Mucosa of stomach (tissue), 1 donor: Measurements from ENCODE around the gene KIRREL3.

Experiments used
- H3K27me3 ChIP-seq: one replicate; pipeline ENCODE4 v1.7.0; 2013; ENCODE audit warnings: mild to moderate bottlenecking, low read length; ENCODE audit not compliant: control insufficient read depth, insufficient read depth
- H3K36me3 ChIP-seq: one replicate; pipeline ENCODE4 v1.7.0; 2013; ENCODE audit warnings: low read length; ENCODE audit not compliant: control insufficient read depth, insufficient read depth
- H3K4me1 ChIP-seq: one replicate; pipeline ENCODE4 v1.7.0; 2013; ENCODE audit warnings: mild to moderate bottlenecking, low read length; ENCODE audit not compliant: control insufficient read depth, insufficient read depth
- H3K4me3 ChIP-seq: one replicate; pipeline ENCODE4 v1.7.0; 2013; ENCODE audit warnings: low read length
- H3K9ac ChIP-seq: one replicate; pipeline ENCODE4 v1.7.0; 2013; ENCODE audit warnings: mild to moderate bottlenecking, low read length, moderate library complexity
- H3K9me3 ChIP-seq: one replicate; pipeline ENCODE4 v1.7.0; 2013; ENCODE audit warnings: mild to moderate bottlenecking, low read length, moderate library complexity; ENCODE audit not compliant: control insufficient read depth
- donor health status: Pancreatic carcinoma.

KIRREL3 gene

DNA sequence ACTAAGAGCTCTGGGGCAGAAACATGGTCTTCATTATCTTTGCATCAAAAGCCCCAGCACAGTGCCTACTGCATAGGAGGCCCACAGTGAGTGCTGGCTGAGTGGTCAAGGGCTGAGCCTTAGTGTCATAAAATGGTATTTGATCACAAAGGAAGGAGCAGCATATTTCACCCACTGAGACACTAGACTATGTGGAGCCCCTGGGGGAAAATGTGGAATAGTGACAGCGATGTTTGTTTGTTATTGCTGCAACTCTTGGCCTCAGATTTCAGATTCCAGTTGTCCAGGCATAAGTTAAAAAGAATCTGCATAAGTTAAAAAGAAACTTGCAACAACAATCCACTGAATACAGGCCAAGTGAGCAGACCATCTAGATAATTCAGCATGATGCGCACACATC, 7.0 kb downstream of the KIRREL3 start:
- no peak overlapping the region for H3K4me3 ChIP-seq
- peaks cover 48% of the 10 kb centered on the region for H3K27me3 ChIP-seq
- H3K4me1 ChIP-seq, result no peaks in the 10 kb centered on the region
- H3K9ac ChIP-seq, result no peak overlapping the region
- no peaks in the 10 kb centered on the region for H3K36me3 ChIP-seq
- no peaks in the 10 kb centered on the region for H3K9me3 ChIP-seq

DNA sequence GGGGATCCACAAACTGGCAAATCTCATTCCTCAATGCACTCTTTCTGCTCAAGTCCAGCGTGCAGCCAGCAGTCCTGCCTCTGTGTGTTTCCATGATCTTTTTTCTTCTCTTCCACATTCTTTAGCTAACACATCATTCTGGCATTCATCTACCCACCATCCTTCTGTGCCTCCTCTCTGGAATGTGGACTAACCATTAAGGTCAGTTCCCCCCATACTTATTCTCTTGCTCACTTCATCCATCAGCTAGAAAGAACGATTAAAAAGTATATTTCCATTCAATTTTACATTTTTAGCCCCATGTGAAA, 7.8 kb downstream of the KIRREL3 start:
- H3K27me3 ChIP-seq, result peaks cover 43% of the 10 kb centered on the region
- H3K36me3 ChIP-seq, result no peaks in the 10 kb centered on the region
- no peaks in the 10 kb centered on the region for H3K4me1 ChIP-seq

DNA sequence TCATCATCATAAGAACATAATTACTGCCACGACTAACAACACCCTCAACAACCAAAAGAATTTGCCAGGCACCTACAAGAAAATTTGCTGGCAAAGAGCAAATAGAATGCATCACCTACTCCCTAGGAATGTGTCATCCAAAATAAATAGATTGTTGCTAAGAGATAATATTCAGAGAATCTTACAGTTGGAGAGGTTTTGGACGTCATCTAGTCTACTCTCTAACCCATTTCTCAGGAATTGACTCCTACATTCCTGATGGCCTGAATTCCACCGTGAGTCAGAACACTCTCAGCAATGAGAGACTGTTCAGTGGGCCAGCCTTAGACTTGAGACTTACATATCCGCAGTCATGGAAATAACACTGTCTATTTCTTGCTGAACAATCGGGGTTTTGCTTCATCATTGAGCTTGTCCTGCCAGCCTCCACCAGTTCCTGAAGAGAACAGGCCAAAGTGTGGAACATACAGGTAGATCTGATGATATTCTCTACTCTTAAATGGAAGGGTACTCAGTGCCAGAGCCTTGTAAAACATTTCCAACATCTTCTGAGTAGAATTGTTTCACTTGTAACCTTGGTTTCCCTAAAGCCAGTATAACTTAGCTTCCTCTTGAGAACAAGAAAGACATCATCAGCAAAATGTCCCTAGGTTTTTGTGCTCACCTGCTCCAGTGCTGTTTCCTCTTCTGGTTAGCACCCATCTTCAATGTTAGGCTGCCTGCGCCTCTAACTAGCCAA, 8.3 kb downstream of the KIRREL3 start:
- H3K4me3 ChIP-seq, result no peak overlapping the region
- peaks cover 41% of the 10 kb centered on the region for H3K27me3 ChIP-seq
- H3K9me3 ChIP-seq, result no peaks in the 10 kb centered on the region
- H3K36me3 ChIP-seq, result no peaks in the 10 kb centered on the region
- no peak overlapping the region for H3K9ac ChIP-seq
- H3K4me1 ChIP-seq, result no peaks in the 10 kb centered on the region

More for the DNA sequence above, 7.8 kb downstream of the KIRREL3 start:
- Histone ChIP-seq H3K9ac (no peak overlapping the region), H3K9me3 (no peaks in the 10 kb centered on the region), H3K4me3 (no peak overlapping the region)

DNA sequence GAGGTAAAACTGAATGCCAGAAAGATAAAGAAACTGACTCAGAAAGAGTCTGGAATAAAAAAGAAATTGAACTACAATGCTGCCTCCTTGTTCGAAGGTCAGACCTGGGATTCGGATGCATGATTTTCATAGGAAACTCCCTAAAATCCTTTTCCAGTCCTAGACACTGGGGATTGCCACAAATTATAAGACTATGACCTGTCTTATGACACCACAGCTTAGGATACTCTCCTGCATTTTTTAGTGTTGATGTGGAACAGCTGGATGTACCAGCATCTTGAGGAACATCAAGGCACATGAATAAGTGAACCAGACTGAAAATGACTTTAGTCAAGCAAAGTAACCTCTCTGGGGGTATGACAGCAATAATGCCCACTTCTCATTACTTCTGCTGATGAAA, 9.0 kb downstream of the KIRREL3 start:
- no peak overlapping the region for H3K9ac ChIP-seq
- peaks cover 35% of the 10 kb centered on the region for H3K27me3 ChIP-seq
- no peaks in the 10 kb centered on the region for H3K36me3 ChIP-seq

DNA sequence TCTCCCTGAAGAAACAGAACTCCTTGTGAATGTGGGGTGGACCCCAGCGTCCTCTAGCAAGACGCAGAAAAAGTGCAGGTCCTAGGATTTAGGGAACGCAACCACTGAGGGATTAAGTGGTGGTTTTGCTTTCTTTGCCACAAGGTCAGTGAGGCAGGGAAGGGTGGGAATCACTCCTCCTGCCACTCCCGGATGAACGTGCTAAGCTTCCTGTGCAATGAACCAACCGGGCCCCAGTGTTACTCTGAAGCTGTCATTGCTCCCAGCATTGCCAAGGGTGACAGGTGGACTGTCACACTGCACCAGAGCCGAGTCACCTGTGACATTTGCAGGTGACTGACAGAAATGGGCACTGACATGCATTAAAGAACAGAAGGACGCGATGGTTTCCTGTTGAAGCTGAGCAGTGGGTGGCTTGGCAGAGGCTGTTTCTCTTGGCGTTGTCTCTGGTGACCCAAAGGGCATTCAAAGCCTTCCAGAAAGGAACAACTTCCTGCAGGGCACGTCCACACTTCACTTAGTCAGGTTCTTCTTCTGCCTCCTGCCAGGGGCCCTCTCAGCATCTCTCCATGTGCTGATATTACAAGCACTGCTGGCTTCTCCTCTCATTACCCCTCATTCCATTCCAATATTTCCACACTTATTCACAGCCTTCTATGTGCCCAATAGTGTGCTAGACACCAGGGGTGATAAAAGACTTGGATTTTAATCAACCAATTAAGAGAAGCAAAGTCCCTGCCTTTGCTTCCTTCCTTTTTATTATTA, 9.7 kb downstream of the KIRREL3 start:
- Histone ChIP-seq H3K9me3 (no peaks in the 10 kb centered on the region), H3K9ac (no peak overlapping the region), H3K36me3 (no peaks in the 10 kb centered on the region), H3K4me1 (no peaks in the 10 kb centered on the region), H3K4me3 (no peak overlapping the region), H3K27me3 (peaks cover 31% of the 10 kb centered on the region)

More for the DNA sequence above, 9.0 kb downstream of the KIRREL3 start:
- H3K4me3 ChIP-seq, result no peak overlapping the region
- H3K4me1 ChIP-seq, result no peaks in the 10 kb centered on the region
- no peaks in the 10 kb centered on the region for H3K9me3 ChIP-seq

DNA sequence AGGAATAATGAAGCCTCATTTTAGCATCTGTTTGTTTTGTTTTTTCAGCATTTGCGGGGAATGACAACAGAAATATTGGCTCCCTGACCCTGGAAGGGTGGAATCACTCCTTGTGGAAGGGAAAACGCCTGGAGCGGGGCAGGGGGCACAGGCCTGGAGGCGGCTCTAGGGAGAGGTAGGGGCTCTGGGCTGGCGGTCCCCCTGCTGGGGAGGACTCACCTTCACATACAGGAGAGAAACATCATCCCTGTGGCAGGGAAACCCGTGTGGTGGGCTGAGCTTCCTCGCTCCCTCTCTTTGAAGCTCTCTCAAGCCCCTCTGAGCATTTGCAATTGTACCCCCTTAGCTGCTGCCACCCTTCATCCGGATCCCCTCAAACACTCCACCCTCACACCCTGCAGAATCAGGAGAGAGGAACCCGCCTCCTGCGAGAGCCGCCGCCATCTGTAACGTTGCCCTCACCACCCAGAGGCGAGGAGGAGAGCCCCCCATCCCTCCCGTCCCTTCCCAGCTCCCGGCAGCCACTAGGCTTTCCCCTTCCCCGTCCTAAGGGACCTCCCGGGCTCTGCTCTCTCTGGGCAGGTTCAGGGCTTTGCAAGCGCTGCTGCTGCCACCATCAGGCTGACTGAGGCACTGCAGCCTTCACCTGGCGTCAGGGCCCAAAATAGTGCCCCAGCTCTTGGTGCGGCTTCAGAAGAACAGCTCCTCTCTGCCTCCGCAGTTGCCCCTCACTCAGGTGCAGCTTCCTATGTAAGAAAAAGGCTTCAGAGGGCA, 10.4 kb downstream of the KIRREL3 start:
- Histone ChIP-seq H3K36me3 (no peaks in the 10 kb centered on the region), H3K4me1 (no peaks in the 10 kb centered on the region), H3K27me3 (peaks cover 28% of the 10 kb centered on the region), H3K9me3 (no peaks in the 10 kb centered on the region), H3K4me3 (no peak overlapping the region), H3K9ac (no peak overlapping the region)

DNA sequence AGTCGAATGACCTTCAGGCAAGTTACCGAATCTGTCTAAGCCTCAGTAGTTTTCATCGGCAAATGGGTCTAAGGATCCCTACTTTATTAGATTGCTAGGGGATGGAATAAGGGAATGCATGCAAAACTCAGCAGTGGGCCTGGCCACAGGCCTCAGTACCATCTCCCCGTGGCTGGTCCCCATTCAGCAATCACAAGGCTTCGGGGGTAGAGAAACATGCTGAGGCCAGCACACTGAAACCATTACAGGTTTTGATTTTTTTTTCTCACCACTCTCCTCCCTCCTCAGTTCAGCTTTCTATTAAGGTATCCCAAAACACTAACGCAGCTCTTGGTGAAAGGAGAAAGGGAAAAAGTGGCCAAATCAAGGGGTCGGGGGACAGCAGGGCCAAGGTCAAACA, 11.9 kb downstream of the KIRREL3 start:
- no peaks in the 10 kb centered on the region for H3K4me1 ChIP-seq
- no peaks in the 10 kb centered on the region for H3K9me3 ChIP-seq
- no peak overlapping the region for H3K4me3 ChIP-seq

GRCh38 chr11:126981635-126982034, 18.9 kb downstream of the KIRREL3 start:
- no peak overlapping the region for H3K4me3 ChIP-seq
- H3K9ac ChIP-seq, result no peak overlapping the region
- no peaks in the 10 kb centered on the region for H3K9me3 ChIP-seq
- H3K4me1 ChIP-seq, result no peaks in the 10 kb centered on the region
- no peaks in the 10 kb centered on the region for H3K36me3 ChIP-seq
- peaks cover 10% of the 10 kb centered on the region for H3K27me3 ChIP-seq

More for the DNA sequence above, 11.9 kb downstream of the KIRREL3 start:
- peaks cover 24% of the 10 kb centered on the region for H3K27me3 ChIP-seq
- no peak overlapping the region for H3K9ac ChIP-seq
- H3K36me3 ChIP-seq, result no peaks in the 10 kb centered on the region

GRCh38 chr11:126978911-126979310, 21.7 kb downstream of the KIRREL3 start:
- Histone ChIP-seq H3K4me1 (no peaks in the 10 kb centered on the region), H3K4me3 (no peak overlapping the region), H3K36me3 (no peaks in the 10 kb centered on the region), H3K27me3 (peaks cover 10% of the 10 kb centered on the region), H3K9me3 (no peaks in the 10 kb centered on the region), H3K9ac (no peak overlapping the region)

DNA sequence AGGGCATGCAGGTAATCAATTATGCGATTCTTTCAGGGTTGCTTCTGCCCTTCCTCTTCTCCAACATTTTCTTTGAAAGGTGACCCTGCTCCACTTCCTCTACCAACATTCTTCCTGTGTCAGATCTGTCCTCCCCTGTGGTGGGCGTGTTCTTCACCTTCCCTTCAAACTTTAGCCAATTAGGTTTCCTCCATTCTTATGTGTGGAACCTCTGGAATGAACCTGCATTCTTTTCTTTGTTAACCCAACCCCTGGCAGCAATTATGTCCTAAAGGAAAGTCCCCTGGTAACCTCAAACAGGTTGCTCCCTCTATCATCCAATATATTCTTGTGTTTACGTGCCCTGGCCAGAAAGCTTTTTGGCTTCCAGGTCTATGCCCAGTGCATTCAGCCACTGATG, 22.4 kb downstream of the KIRREL3 start:
- Histone ChIP-seq H3K27me3 (peaks cover 10% of the 10 kb centered on the region), H3K9ac (no peak overlapping the region), H3K4me3 (no peak overlapping the region), H3K36me3 (no peaks in the 10 kb centered on the region), H3K9me3 (no peaks in the 10 kb centered on the region), H3K4me1 (no peaks in the 10 kb centered on the region)

DNA sequence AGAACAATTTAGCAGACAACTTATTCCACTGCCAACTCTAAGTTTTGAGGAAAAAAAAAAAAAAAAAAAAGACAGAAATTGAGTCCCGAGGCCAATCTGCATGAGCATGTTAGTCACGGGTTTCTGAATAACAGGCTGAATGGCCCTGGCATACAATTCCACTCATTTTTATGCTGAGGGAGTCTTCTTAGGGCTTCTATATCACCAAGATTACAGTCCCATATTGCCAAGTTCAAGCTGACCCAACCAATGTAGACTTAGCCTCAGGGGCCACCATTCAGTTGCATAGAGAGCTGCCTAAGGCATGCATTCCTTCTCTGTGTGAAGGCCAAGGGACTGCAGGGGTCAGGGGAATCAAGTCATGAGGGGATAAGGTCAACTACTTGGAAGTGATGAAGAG, 27.5 kb downstream of the KIRREL3 start:
- H3K9ac ChIP-seq, result no peak overlapping the region
- H3K27me3 ChIP-seq, result peaks cover 9% of the 10 kb centered on the region
- H3K36me3 ChIP-seq, result no peaks in the 10 kb centered on the region
- H3K9me3 ChIP-seq, result no peaks in the 10 kb centered on the region
- no peaks in the 10 kb centered on the region for H3K4me1 ChIP-seq
- H3K4me3 ChIP-seq, result no peak overlapping the region

GRCh38 chr11:126971305-126971704, 29.3 kb downstream of the KIRREL3 start:
- H3K4me3 ChIP-seq, result no peak overlapping the region
- H3K9ac ChIP-seq, result no peak overlapping the region
- peaks cover 14% of the 10 kb centered on the region for H3K27me3 ChIP-seq
- no peaks in the 10 kb centered on the region for H3K4me1 ChIP-seq
- no peaks in the 10 kb centered on the region for H3K36me3 ChIP-seq
- no peaks in the 10 kb centered on the region for H3K9me3 ChIP-seq
